Thymus (tissue), 11 donors: ENCODE data around the gene JAKMIP2. TPM values are rescaled to one million over a fixed set of nuclear protein-coding genes. Genes with fewer than 3 reads are reported as not detected.
"Not testable (repeated sequence)": the region's sequence is repeated elsewhere in the genome, so short reads cannot be mapped to it uniquely, and the experiment has no call there.

Experiments used
- DNase-seq, 9 donors: peaks; one replicate each; pipeline ENCODE4 v3.0.0-alpha.2; 2013; ENCODE audit warnings: low spot score in 9 of 9, low read depth in 6 of 9, missing footprints in 1 of 9
- H3K27ac ChIP-seq, 2 donors: one replicate each; pipeline ENCODE4 v1.5.1; 2013; ENCODE audit warnings: control low read depth in 1 of 2, low read depth in 1 of 2, low read length in 1 of 2, mild to moderate bottlenecking in 1 of 2, moderate library complexity in 1 of 2
- H3K27me3 ChIP-seq, 2 donors: one replicate each; pipeline ENCODE4 v1.5.1; 2013; ENCODE audit warnings: low read length in 1 of 2; ENCODE audit not compliant: control insufficient read depth in 2 of 2, insufficient read depth in 1 of 2
- H3K36me3 ChIP-seq, 2 donors: one replicate each; pipeline ENCODE4 v1.5.1; 2013; ENCODE audit warnings: low read length in 1 of 2, mild to moderate bottlenecking in 1 of 2, moderate library complexity in 1 of 2; ENCODE audit not compliant: control insufficient read depth in 2 of 2, insufficient read depth in 2 of 2
- H3K4me1 ChIP-seq, 2 donors: one replicate each; pipeline ENCODE4 v1.5.1; 2013; ENCODE audit warnings: low read length in 2 of 2; ENCODE audit not compliant: control insufficient read depth in 2 of 2, insufficient read depth in 2 of 2
- H3K4me3 ChIP-seq, 2 donors: one replicate each; pipeline ENCODE4 v1.5.1; 2013; ENCODE audit warnings: low read length in 2 of 2, control low read depth in 1 of 2, mild to moderate bottlenecking in 1 of 2
- H3K9me3 ChIP-seq, 2 donors: one replicate each; pipeline ENCODE4 v1.5.1; 2013; ENCODE audit warnings: low read length in 1 of 2, mild to moderate bottlenecking in 1 of 2; ENCODE audit not compliant: control insufficient read depth in 2 of 2, insufficient read depth in 1 of 2
- WGBS: extraction: QIAGEN DNeasy Blood & Tissue Kit; methylation state at CpG from one replicate; pipeline ENCODE4 v1.1.7; 2013; 5-methylcytosine and 5-hydroxymethylcytosine counted together
- polyA plus RNA-seq: library from polyadenylated mRNA; stranded (reverse); fragments of 200-250 nt; gene quantifications from one replicate; pipeline ENCODE4 v1.2.3, GENCODE V29; 2013
- total RNA-seq: library from RNA; stranded (reverse); fragments of 120-200 nt; gene quantifications from one replicate; pipeline ENCODE4 v1.2.4, GENCODE V29; 2013
- donor health status: healthy.

JAKMIP2 gene
- total and polyA plus RNA-seq, 2 donors, result 2.6 to 10.3 TPM

DNA sequence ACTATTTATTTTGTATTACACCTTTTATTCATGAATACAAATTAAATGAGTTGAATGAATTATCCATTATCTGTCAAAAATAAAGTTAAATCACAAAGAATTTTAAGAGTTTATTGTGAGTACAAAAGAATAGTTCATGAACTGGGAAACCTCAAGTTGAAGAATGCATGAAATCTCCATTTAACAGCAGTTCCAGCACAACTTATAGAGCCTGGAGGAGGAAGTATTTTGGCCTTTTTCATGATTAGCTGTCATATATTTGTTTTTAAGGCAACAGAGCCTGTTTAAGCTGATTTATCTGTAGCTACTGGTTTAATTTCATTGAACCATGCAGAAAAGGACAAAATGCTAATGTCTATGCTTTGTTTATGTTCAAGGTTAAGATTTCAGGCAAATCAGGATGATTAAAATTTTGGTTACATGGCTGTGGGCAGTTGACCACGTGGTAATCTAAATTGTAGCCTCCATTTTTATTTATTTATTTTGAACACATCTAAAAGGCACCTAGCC is 36.8 kb upstream of the JAKMIP2 start:
- H3K4me1 ChIP-seq, result no peaks in the 10 kb centered on the region
- H3K4me3 ChIP-seq, result no peak overlapping the region
- DNase-seq, result no peak
- no peaks in the 10 kb centered on the region for H3K27me3 ChIP-seq
- WGBS, result 89% methylated on average over 1 of the region's 1 CpG
- H3K9me3 ChIP-seq, result no peaks in the 10 kb centered on the region
- H3K27ac ChIP-seq, result no peak overlapping the region
- no peaks in the 10 kb centered on the region for H3K36me3 ChIP-seq

DNA sequence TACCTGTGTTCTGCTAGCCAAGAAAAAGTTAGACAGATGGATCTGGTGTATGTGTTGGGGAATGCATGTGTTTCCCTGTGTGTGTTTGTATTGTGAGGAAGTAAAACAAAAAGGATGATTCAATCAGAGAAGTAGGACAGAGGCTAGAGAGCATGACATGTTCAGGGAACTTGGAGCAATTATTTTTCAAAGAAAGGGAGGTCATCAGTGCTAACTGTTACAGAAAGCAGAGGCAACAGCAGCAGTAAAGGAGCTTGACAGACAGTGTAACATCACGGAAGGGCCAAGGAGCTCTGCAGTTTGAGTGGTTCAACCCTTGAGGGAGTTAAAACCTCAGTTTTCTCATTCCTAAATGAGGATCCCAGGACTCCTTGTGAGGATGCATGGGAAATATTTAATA is 35.8 kb upstream of the JAKMIP2 start:
- 95% methylated on average over 1 of the region's 1 CpG for WGBS
- no peak overlapping the region for H3K4me3 ChIP-seq
- DNase-seq, result no peak
- H3K27me3 ChIP-seq, result no peaks in the 10 kb centered on the region
- no peaks in the 10 kb centered on the region for H3K4me1 ChIP-seq
- H3K36me3 ChIP-seq, result no peaks in the 10 kb centered on the region
- no peak overlapping the region for H3K27ac ChIP-seq
- no peaks in the 10 kb centered on the region for H3K9me3 ChIP-seq

DNA sequence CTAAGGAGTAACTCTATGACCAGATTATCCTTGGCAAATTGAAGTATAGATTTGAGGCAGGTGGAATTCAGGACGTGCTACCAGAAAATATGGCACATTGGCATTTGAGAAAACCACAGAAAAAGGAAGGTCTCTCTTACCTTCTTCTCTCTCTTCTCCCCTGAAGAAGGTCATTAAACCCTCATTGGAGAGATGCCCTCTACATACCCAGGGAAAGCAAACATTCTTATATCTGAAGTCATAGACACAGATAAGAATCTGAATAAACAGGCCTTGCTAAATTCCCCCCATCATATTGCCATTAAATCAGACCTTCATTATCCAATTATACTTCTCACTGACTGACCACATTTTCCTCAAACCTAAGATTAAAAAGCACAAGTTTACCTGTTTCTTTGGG is 31.2 kb upstream of the JAKMIP2 start:
- 91% methylated on average over 1 of the region's 1 CpG for WGBS
- no peak for DNase-seq
- Histone ChIP-seq H3K4me1 (no peaks in the 10 kb centered on the region), H3K9me3 (no peaks in the 10 kb centered on the region), H3K36me3 (no peaks in the 10 kb centered on the region), H3K27me3 (no peaks in the 10 kb centered on the region), H3K27ac (no peak overlapping the region), H3K4me3 (no peak overlapping the region)

DNA sequence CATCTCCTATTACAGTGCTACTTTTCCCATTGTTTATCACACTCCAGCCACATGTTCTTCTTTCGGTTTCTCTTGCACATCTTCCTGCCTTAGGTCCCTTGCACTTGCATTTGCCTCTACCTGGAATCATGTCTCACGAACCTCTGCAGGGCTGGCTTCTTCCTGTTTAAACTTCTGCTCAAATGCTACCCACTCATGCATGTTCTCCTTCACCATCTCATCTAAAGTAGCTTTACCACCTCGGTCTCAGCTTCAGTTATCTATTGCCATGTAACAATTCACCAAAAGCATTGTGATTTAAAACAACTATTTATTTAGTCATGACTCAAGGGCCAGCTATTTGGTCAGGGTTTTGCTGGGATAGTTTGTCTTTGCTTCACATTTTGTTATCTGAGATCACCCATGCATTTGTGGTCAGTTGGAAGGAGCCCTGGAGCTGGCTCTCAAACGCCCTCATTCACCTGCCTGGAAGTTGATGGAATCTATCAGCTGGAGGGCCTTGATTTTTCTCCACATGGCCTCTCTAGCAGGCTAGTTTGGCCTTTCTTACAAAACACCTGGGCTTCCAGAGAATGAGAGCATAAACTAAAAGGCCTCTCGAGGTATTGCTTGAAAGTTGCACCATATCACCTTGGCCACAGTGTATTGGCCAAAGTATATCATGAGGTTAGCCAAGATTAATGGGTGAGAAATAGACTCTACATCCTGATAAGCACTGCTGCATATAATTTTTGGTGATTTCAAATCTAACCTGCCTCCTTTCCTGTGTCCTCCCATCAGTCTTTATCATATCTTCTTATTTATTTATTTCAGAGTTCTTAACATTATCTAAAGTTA is 27.5 kb upstream of the JAKMIP2 start:
- Histone ChIP-seq H3K4me1 (peaks cover 3 to 4% of the 10 kb centered on the region in 2 donors), H3K27ac (no peak overlapping the region), H3K27me3 (no peaks in the 10 kb centered on the region), H3K9me3 (no peaks in the 10 kb centered on the region), H3K36me3 (no peaks in the 10 kb centered on the region), H3K4me3 (no peak overlapping the region)
- 67% methylated on average over 5 of the region's 5 CpGs for WGBS
- no peak for DNase-seq

DNA sequence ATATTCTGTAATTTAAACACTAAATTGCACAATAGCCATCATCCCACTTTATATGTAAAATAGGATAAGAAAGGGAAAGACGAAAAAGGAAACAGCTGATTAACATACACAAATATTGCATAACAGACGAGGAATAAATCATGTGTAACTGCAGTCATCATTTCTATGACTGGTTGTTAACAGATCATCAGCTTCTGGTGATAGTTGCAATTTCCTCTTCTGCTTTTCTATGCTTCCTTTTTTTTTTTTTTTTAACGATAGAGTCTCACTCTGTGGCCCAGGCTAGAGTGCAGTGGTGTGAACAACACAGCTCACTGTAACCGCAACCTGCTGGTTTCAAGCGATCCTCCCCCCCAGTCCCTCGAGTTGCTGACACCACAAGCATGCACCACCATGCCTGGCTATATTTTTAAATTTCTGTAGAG is 22.5 kb upstream of the JAKMIP2 start:
- H3K4me1 ChIP-seq, result peaks cover 5 to 13% of the 10 kb centered on the region in 2 donors
- H3K4me3 ChIP-seq, result no peak overlapping the region
- no peaks in the 10 kb centered on the region for H3K36me3 ChIP-seq
- 11% methylated on average over 6 of the region's 6 CpGs for WGBS
- peak overlapping the region in 1 of 2 donors; percentile 34 for H3K27ac ChIP-seq
- H3K27me3 ChIP-seq, result no peaks in the 10 kb centered on the region
- peak in 7 of 9 donors; percentile 19 to 79 (median 51) for DNase-seq
- no peaks in the 10 kb centered on the region for H3K9me3 ChIP-seq

DNA sequence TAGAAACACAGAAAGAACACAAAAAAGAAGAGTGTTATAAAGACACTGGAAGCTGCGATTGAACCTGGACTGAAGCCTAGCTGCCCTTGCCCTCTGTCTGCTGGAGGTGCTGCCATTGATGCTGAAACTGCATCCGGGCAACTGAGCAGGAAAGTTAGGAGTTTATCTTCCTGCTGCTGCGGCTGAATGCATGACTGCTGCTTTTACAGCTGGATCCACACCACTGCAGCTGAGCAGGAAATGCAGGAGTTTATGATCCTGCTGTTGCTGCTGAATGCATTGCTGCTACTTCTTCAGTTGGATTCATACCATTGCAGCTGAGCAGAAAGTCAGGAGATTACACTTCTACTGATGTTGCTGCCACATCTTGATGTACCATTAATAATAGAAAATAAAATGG is 21.8 kb upstream of the JAKMIP2 start:
- no peak overlapping the region for H3K27ac ChIP-seq
- no peaks in the 10 kb centered on the region for H3K27me3 ChIP-seq
- H3K4me1 ChIP-seq, result peaks cover 5 to 13% of the 10 kb centered on the region in 2 donors
- DNase-seq, result peak in 3 of 9 donors; percentile 12 to 31 (median 26)
- H3K9me3 ChIP-seq, result no peaks in the 10 kb centered on the region
- WGBS, result 92% methylated on average over 3 of the region's 3 CpGs
- H3K36me3 ChIP-seq, result no peaks in the 10 kb centered on the region
- no peak overlapping the region for H3K4me3 ChIP-seq

DNA sequence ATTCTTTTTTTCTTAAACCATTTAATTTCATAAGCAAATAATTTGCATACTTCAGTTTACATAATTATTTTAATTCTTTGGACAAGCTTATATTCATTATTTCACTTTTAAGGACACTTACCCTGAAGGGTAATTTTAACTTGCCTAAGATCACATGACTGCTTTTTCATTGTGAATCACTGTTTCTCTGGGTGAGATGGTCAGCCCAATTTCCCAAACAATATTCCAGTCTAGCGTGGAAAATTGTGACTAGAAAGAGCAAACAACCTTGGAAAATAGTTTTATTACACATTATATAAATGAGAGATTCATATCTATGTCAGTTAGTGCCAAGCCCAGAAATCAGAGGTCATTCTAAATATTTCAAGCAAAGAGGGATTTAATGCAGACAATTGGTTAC is 21.4 kb upstream of the JAKMIP2 start:
- H3K9me3 ChIP-seq, result no peaks in the 10 kb centered on the region
- no peaks in the 10 kb centered on the region for H3K36me3 ChIP-seq
- peaks cover 5 to 13% of the 10 kb centered on the region in 2 donors for H3K4me1 ChIP-seq
- H3K4me3 ChIP-seq, result no peak overlapping the region
- no peak overlapping the region for H3K27ac ChIP-seq
- no peaks in the 10 kb centered on the region for H3K27me3 ChIP-seq
- DNase-seq, result no peak
- WGBS, result 67% methylated on average over 1 of the region's 1 CpG

DNA sequence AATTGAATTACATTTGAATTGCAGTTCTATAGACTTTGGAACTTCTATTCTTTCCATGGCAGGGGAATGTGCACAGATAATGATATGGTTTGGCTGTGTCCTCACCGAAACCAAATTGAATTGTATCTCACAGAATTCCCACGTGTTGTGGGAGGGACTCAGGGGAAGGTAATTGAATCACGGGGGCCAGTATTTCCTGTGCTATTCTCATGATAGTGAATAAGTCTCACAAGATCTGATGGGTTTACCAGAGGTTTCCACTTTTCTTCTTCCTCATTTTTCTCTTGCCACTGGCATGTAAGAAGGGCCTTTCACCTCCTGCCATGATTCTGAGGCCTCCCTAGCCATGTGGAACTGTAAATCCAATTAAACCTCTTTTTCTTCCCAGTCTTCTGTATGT is 20.6 kb upstream of the JAKMIP2 start:
- H3K9me3 ChIP-seq, H3K27me3 ChIP-seq, H3K4me3 ChIP-seq, H3K27ac ChIP-seq, H3K36me3 ChIP-seq, DNase-seq: not testable (repeated sequence)
- 52% methylated on average over 3 of the region's 3 CpGs for WGBS
- H3K4me1 ChIP-seq, result peaks cover 5 to 13% of the 10 kb centered on the region in 2 donors

DNA sequence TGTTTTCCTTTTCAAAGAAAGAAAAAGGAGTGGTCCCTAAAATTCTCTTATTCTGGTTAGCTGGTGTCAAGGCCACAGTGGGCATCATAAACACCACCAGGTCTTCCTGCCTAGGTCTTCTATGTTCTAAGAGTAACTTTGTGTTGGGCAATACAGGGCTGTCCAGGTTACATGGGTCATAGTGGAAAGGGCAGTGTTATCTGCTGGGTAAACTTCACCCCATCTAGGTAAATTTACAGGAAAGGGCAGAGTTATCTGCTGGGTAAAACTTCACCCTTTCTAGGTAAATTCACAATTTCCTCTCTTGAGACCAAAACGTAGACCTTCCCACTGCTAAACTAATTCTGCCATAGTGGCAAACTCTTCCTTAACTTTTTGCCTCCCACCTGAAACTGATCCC is 18.9 kb upstream of the JAKMIP2 start:
- H3K27me3 ChIP-seq, result no peaks in the 10 kb centered on the region

More for the DNA sequence above, 18.9 kb upstream of the JAKMIP2 start:
- 91% methylated on average over 1 of the region's 1 CpG for WGBS
- DNase-seq, result no peak
- no peaks in the 10 kb centered on the region for H3K36me3 ChIP-seq
- H3K4me3 ChIP-seq, result no peak overlapping the region
- H3K27ac ChIP-seq, result no peak overlapping the region
- no peaks in the 10 kb centered on the region for H3K9me3 ChIP-seq
- peaks cover 5 to 13% of the 10 kb centered on the region in 2 donors for H3K4me1 ChIP-seq
